HepG2 (cell line): ENCODE data around the gene CISD3. TPM values are rescaled to one million over a fixed set of nuclear protein-coding genes. Genes with fewer than 3 reads are reported as not detected.

Experiments
- KLF9 ChIP-seq: IDR thresholded peaks from 2 replicates; pipeline ENCODE4 v1.6.1; 2016; ENCODE audit warnings: low read depth
- MXD3 ChIP-seq: IDR thresholded peaks from 2 replicates; pipeline ENCODE4 v1.6.1; 2016; ENCODE audit warnings: mild to moderate bottlenecking, missing biosample characterization, missing genetic modification reagents
- SKIL ChIP-seq: sonication (generic); formaldehyde crosslinking; IDR thresholded peaks from 2 replicates; pipeline ENCODE4 v1.8.0; 2022; ENCODE audit warnings: missing genetic modification reagents, mild to moderate bottlenecking, moderate library complexity, borderline replicate concordance
- ZBTB43 ChIP-seq: sonication (generic); formaldehyde crosslinking; conservative IDR thresholded peaks from 2 replicates; pipeline ENCODE4 v1.4.0; 2020; ENCODE audit warnings: missing genetic modification reagents
- ZNF574 ChIP-seq: sonication (generic); formaldehyde crosslinking; IDR thresholded peaks from 2 replicates; pipeline ENCODE4 v1.4.0; 2020; ENCODE audit warnings: missing genetic modification reagents
- polyA plus RNA-seq, 8 experiments: library from polyadenylated mRNA; depleted of rRNA in 3 of 8; stranded (reverse) in 7 of 8; unstranded in 1 of 8; fragments of >200 nt; fragmentation: Illumina TruSeq in 4 of 8; extraction: Trizol in 4 of 8; gene quantifications; 2 replicates each; pipeline versions ENCODE4 v1.2.1 to v1.2.3, GENCODE V29; 2011 to 2016; ENCODE audit warnings: low read depth in 4 of 8, missing spikeins in 1 of 8, mixed read lengths in 1 of 8; ENCODE audit not compliant: insufficient read depth in 1 of 8
- total RNA-seq, 5 experiments: library from RNA; depleted of rRNA; stranded (reverse); fragments of >200 nt; fragmentation: Illumina TruSeq; extraction: Trizol; gene quantifications; 2 replicates each; pipeline ENCODE4 v1.2.3, GENCODE V29; 2016; ENCODE audit warnings: low read depth in 1 of 5

Gene CISD3
- total and polyA plus RNA-seq, 2 of the 13 experiments (the other 11 are each of a cell fraction or from before 2014, with no cell fraction given): 30.0 to 34.1 TPM

GRCh38 chr17:38731526-38732294 is 1.6 kb downstream of the CISD3 start (continued):
- TF ChIP-seq ZNF574 (CRISPR knock-in tag) (peak; percentile 4; the same call in 1 of the 2 replicates), SKIL (CRISPR knock-in tag) (no peak), MXD3 (no peak), ZBTB43 (CRISPR knock-in tag) (no peak), KLF9 (CRISPR knock-in tag) (no peak)
